C4-2B (cell line): Measurements from ENCODE around the gene ALX4.

Experiments used
- H3K27ac ChIP-seq: fragments of 450-650 bp; 2 replicates; pipeline ENCODE4 v1.5.1; 2017
- CTCF ChIP-seq: fragments of 450-650 bp; conservative IDR thresholded peaks from 2 replicates; pipeline ENCODE4 v1.5.1; 2017; ENCODE audit warnings: mild to moderate bottlenecking
- ZFX ChIP-seq: fragments of 450-650 bp; IDR thresholded peaks from 2 replicates; pipeline ENCODE4 v1.6.1; 2017

Gene ALX4

GRCh38 chr11:44229624-44230023 is 80.3 kb downstream of the ALX4 start:
- no peak for TF ChIP-seq CTCF
- no peak for TF ChIP-seq ZFX
- H3K27ac ChIP-seq, result peak overlapping the region; percentile 55; the same call in 1 of the 2 replicates

- no peak for TF ChIP-seq CTCF
- no peak for TF ChIP-seq ZFX
- H3K27ac ChIP-seq, result peak overlapping the region; percentile 55; the same call in 1 of the 2 replicates
These were observed 80.8 kb downstream of the ALX4 start for GRCh38 chr11:44229098-44229497.

- H3K27ac ChIP-seq, result no peak overlapping the region; the same call in 1 of the 2 replicates
- no peak for TF ChIP-seq ZFX
These were observed 81.6 kb downstream of the ALX4 start for GRCh38 chr11:44228379-44228778.

GRCh38 chr11:44226945-44227344 is 83.0 kb downstream of the ALX4 start:
- no peak overlapping the region for H3K27ac ChIP-seq

GRCh38 chr11:44226490-44226889 is 83.4 kb downstream of the ALX4 start:
- no peak for TF ChIP-seq ZFX
- TF ChIP-seq CTCF, result no peak
- H3K27ac ChIP-seq, result no peak overlapping the region

More at GRCh38 chr11:44226945-44227344, 83.0 kb downstream of the ALX4 start:
- TF ChIP-seq CTCF, result no peak
- no peak for TF ChIP-seq ZFX

GRCh38 chr11:44224867-44225501 is 85.0 kb downstream of the ALX4 start:
- TF ChIP-seq ZFX, result no peak
- H3K27ac ChIP-seq, result no peak overlapping the region

GRCh38 chr11:44223238-44223637 is 86.7 kb downstream of the ALX4 start:
- no peak for TF ChIP-seq CTCF
- TF ChIP-seq ZFX, result no peak
- no peak overlapping the region for H3K27ac ChIP-seq

- H3K27ac ChIP-seq, result no peak overlapping the region
- TF ChIP-seq CTCF, result no peak
- no peak for TF ChIP-seq ZFX
These were observed 87.9 kb downstream of the ALX4 start for GRCh38 chr11:44221992-44222391.
